ENCODE measurements around the gene GAB2.

The GAB2 gene

DNA sequence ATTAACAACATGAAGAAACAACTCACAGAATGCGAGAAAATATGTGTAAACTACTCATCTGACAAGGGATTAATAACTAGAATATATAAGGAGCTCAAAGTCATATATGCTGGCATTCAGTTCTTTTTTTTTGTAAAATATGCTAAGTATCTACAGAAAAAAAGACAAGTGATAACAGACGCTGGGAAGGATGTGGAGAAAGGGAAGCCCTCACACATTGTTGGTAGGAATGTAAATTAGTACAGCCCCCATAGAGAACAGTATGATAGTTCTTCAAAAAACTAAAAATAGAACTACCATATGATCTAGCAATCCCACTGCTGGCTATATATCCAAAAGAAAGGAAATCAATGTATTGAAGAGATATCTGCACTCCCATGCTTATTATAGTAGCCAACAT, 13.8 kb downstream of the GAB2 start:
- in situ Hi-C loops (cut with MboI; ENCODE audit: low pct_unique_long_range_greater_than_20kb, low sequenced_read_pairs, unreplicated experiment): no loop called here
- TF ChIP-seq, protein P1, sequence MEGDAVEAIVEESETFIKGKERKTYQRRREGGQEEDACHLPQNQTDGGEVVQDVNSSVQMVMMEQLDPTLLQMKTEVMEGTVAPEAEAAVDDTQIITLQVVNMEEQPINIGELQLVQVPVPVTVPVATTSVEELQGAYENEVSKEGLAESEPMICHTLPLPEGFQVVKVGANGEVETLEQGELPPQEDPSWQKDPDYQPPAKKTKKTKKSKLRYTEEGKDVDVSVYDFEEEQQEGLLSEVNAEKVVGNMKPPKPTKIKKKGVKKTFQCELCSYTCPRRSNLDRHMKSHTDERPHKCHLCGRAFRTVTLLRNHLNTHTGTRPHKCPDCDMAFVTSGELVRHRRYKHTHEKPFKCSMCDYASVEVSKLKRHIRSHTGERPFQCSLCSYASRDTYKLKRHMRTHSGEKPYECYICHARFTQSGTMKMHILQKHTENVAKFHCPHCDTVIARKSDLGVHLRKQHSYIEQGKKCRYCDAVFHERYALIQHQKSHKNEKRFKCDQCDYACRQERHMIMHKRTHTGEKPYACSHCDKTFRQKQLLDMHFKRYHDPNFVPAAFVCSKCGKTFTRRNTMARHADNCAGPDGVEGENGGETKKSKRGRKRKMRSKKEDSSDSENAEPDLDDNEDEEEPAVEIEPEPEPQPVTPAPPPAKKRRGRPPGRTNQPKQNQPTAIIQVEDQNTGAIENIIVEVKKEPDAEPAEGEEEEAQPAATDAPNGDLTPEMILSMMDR (IDR thresholded peaks at IDR 0.05; ENCODE audit: extremely low read depth, insufficient read depth, missing control alignments): no peak
- DNase-seq (ENCODE audit: low spot score): no peak

DNA sequence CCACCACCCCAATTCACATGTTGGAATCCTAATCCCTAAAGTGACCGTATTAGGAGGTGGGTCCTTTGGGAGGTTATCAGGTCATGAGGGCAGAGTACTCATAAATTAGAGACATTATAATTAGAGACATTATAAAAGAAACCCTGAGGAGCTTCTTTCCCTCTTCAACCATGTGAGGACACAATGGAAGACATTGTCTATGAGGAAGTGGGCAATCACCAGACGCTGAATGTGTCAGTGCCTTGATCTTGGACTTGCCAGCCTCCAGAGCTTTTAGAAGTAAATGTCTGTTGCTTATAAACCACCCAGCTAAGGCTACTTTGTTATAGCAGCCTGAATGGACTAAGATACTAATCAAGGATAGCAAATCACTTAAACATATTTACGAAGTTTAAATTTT, 14.8 kb downstream of the GAB2 start:
- DNase-seq (ENCODE audit: low spot score): no peak
- in situ Hi-C loops (cut with MboI; ENCODE audit: low pct_unique_long_range_greater_than_20kb, low sequenced_read_pairs, unreplicated experiment): no loop called here
- TF ChIP-seq, protein P1 (IDR thresholded peaks at IDR 0.05; ENCODE audit: extremely low read depth, insufficient read depth, missing control alignments): no peak

DNA sequence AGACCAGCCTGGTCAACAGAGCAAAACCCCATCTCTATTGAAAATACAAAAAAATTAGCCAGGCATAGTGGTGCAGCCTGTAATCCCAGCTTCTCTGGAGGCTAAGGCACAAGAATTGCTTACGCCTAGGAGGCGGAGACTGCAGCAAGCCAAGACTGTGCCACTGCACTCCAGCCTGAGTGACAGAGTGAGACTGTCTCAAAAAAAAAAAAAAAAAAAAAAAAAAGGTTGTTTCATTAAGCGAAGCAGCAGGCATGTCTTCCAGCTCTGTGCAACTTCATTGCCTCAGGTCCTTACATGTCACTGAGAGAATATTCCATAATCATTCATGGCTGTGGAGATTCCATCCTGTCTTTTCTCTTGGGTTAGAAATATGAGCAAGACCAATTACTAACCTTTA, 16.9 kb downstream of the GAB2 start:
- TF ChIP-seq, protein P1 (IDR thresholded peaks at IDR 0.05; ENCODE audit: extremely low read depth, insufficient read depth, missing control alignments): no peak
- in situ Hi-C loops (cut with MboI; ENCODE audit: low pct_unique_long_range_greater_than_20kb, low sequenced_read_pairs, unreplicated experiment): no loop called here
- DNase-seq (ENCODE audit: low spot score): no peak

DNA sequence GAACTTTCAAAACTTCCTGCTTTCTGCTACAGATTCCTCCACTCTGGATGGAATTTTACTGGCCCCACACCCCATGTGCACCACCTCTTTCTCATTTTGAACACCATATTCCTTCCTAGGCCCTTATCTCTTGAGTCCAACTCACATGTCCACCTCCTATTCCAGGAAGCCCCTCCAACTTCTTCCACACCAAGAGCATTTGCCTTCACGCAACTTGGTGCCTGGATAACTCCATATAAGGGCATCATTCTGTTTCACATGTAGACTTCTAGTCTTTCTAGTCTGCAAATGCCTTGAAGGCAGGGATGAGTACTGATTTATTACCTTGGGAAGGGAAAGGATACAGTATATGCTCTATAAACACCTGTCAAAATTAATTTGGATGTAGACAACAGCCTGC, 17.5 kb downstream of the GAB2 start:
- TF ChIP-seq, protein P1 (IDR thresholded peaks at IDR 0.05; ENCODE audit: extremely low read depth, insufficient read depth, missing control alignments): no peak
- in situ Hi-C loops (cut with MboI; ENCODE audit: low pct_unique_long_range_greater_than_20kb, low sequenced_read_pairs, unreplicated experiment): no loop called here
- no peak for DNase-seq (ENCODE audit: low spot score)

DNA sequence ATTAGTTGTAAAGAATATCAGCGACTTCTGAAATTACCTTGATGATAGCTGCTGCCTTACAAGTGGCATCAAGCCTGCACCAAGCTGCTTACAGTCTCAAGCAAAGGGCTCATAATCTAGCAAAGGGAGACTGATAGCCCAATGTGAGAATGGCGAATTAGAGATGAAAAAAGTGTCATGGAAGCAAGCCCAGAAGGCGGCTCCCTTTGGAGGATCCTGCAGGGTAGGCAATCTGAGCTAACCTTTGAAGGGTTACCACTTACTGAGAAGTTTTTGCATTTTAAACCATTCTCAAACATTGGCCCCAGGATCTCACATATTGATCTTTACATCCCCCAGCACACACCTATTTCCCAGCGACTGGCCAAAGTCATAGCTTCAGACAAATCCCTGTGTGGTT, 18.5 kb downstream of the GAB2 start:
- in situ Hi-C loops (cut with MboI; ENCODE audit: low pct_unique_long_range_greater_than_20kb, low sequenced_read_pairs, unreplicated experiment): no loop called here
- no peak for DNase-seq (ENCODE audit: low spot score)
- TF ChIP-seq, protein P1 (IDR thresholded peaks at IDR 0.05; ENCODE audit: extremely low read depth, insufficient read depth, missing control alignments): no peak

DNA sequence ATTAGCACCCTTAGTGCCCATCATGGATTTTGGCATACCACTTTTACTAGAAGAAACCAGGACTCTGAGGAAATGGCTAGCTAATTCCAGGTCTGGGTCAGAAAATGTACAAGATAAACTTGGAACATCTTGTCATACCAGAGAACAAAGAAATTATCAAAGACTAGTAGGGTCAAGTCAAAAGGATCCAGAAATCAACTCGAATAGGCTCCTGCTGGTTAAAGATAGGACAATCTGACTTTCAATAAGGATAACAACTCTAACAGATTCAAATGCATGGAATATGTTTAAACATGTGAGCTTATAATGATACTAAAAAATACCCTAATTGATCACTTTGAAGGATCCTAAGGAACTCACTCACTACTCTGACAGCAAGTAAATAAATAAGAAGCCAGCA, 18.9 kb downstream of the GAB2 start:
- in situ Hi-C loops (cut with MboI; ENCODE audit: low pct_unique_long_range_greater_than_20kb, low sequenced_read_pairs, unreplicated experiment): no loop called here
- TF ChIP-seq, protein P1 (IDR thresholded peaks at IDR 0.05; ENCODE audit: extremely low read depth, insufficient read depth, missing control alignments): no peak
- no peak for DNase-seq (ENCODE audit: low spot score)

DNA sequence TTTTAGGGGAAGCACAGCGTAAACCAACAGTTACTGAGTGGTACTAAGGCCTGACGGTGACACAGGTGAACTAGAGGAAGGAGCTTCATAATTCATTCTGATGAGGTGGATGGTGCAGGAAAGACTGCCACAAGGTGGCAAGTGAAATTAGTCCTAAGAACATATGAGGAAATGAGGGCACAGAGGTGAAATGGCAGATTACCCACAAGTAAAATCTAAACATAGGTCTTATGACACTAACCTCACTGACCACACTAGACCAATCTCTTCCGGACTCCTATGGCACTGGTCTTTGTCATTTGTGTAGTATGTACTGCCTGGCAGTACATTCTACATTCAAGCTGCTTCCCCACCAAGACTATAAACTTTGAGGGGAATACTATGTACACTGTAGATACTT, 20.2 kb downstream of the GAB2 start:
- in situ Hi-C loops (cut with MboI; ENCODE audit: low pct_unique_long_range_greater_than_20kb, low sequenced_read_pairs, unreplicated experiment): no loop called here
- DNase-seq (ENCODE audit: low spot score): peak; percentile 18
- TF ChIP-seq, protein P1 (IDR thresholded peaks at IDR 0.05; ENCODE audit: extremely low read depth, insufficient read depth, missing control alignments): no peak

Data from GM13977 (cell line).